ENCODE results near the gene BHMT2. TPM values are rescaled to one million over a fixed set of nuclear protein-coding genes. Genes with fewer than 3 reads are reported as not detected.
A peak's percentile ranks its signal among the peaks of the same experiment; 100 is the strongest.

BHMT2 gene
- total and polyA plus RNA-seq, 10 of the 15 experiments (the other 5 are each of a cell fraction or from before 2014, with no cell fraction given) = not detected

DNA sequence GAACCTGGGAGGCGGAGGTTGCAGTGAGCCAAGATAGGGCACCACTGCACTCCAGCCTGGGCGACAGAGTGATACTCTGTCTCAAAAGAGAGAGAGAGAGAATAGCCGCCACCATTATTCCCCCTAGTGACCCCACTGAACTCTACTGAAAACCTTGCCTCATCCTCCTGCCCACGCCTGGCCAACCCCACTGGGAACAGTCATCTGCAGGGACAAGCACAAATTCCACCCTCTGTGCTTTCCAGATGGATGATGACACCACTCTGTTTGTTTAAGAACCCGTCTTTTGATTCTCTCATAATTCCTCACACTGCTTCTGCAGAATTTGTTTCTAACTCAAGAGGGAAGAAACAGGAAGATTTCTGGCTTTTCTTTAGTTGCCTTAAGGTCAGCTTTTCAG is 12.2 kb downstream of the BHMT2 start:
- DNase-seq (ENCODE audit: low read depth, low spot score) = no peak
- TF ChIP-seq SMAD5 (IDR thresholded peaks at IDR 0.05; ENCODE audit: low read depth) (no peak), ZBTB40 (IDR thresholded peaks at IDR 0.05; ENCODE audit: borderline replicate concordance) (no peak)
- ChIA-PET CTCF (interaction anchor here (0.7 to 1.2 kb wide), 2 partner anchors 8 to 60 kb away, joined by 3 to 7 read pairs; no protein-coding TSS in a partner anchor), RAD21 (ENCODE audit: unreplicated experiment) (no interaction called here), POLR2A (no interaction called here), SMC1A (ENCODE audit: uncharacterized antibody, unreplicated experiment) (interaction anchor here (1.2 kb wide), 1 partner anchor 36 kb away, joined by 3 read pairs; no protein-coding TSS in a partner anchor)
- no peak overlapping the region for H2AFZ ChIP-seq (ENCODE audit: control insufficient read depth, low read depth, low read length)
- BruUV-seq (replicated peaks) = no TSS peak
- FAIRE-seq = no peak
- H3K27ac ChIP-seq (ENCODE audit: control insufficient read depth, insufficient read depth) = no peak overlapping the region
- no peak overlapping the region for H3K4me2 ChIP-seq (ENCODE audit: control insufficient read depth, insufficient read depth)
- H3K79me2 ChIP-seq (ENCODE audit: control insufficient read depth, insufficient read depth, low read length) = no peaks in the 10 kb centered on the region
- H4K20me1 ChIP-seq (ENCODE audit: control insufficient read depth, insufficient read depth) = no peaks in the 10 kb centered on the region
- H3K36me3 ChIP-seq (ENCODE audit: control insufficient read depth in 2 of 2, insufficient read depth in 2 of 2, low read length in 1 of 2) = no peaks in the 10 kb centered on the region
- H3K9me3 ChIP-seq (replicated peaks; ENCODE audit: control insufficient read depth, insufficient read depth, low read length) = no peaks in the 10 kb centered on the region
- no peak overlapping the region for H3K9ac ChIP-seq (ENCODE audit: control insufficient read depth, insufficient read depth, low read length)
- in situ Hi-C loops (cut with MboI) (no loop called here), intact Hi-C loops (cut with micrococcal nuclease; ENCODE audit: unreplicated experiment) (no loop called here)
- 62% methylated on average over 4 of the region's 5 CpGs for WGBS (ENCODE audit: insufficient coverage, insufficient replicate concordance, low lambda C conversion rate, missing lambda C conversion rate)
- H3K4me1 ChIP-seq (ENCODE audit: control insufficient read depth, insufficient read depth, low read length) = no peaks in the 10 kb centered on the region
- no peak for ATAC-seq
- H3K4me3 ChIP-seq = no peak overlapping the region
- H3K27me3 ChIP-seq (replicated peaks in 1 of 2; ENCODE audit: control insufficient read depth in 2 of 2, insufficient read depth in 2 of 2, low read length in 1 of 2) = no peaks in the 10 kb centered on the region

- no peak overlapping the region for H3K4me3 ChIP-seq
- DNase-seq (ENCODE audit: low read depth, low spot score) (peak; percentile 3), ATAC-seq (peak; percentile 85), FAIRE-seq (no peak)
- no peaks in the 10 kb centered on the region for H3K4me1 ChIP-seq (ENCODE audit: control insufficient read depth, insufficient read depth, low read length)
- H4K20me1 ChIP-seq (ENCODE audit: control insufficient read depth, insufficient read depth) = no peaks in the 10 kb centered on the region
- no peak overlapping the region for H3K4me2 ChIP-seq (ENCODE audit: control insufficient read depth, insufficient read depth)
- POLR2A ChIA-PET = no interaction called here
- no peaks in the 10 kb centered on the region for H3K79me2 ChIP-seq (ENCODE audit: control insufficient read depth, insufficient read depth, low read length)
- WGBS (ENCODE audit: insufficient coverage, insufficient replicate concordance, low lambda C conversion rate, missing lambda C conversion rate) = 0% methylated on average over 2 of the region's 2 CpGs
- in situ Hi-C loops (cut with MboI) (no loop called here), intact Hi-C loops (cut with micrococcal nuclease; ENCODE audit: unreplicated experiment) (no loop called here)
- no peak overlapping the region for H2AFZ ChIP-seq (ENCODE audit: control insufficient read depth, low read depth, low read length)
- no TSS peak for BruUV-seq (replicated peaks)
- CTCF ChIA-PET = interaction anchor here (0.6 kb wide), 2 partner anchors 62 to 369 kb away, joined by 3 to 4 read pairs; no protein-coding TSS in a partner anchor
- H3K27ac ChIP-seq (ENCODE audit: control insufficient read depth, insufficient read depth) = no peak overlapping the region
- no peaks in the 10 kb centered on the region for H3K9me3 ChIP-seq (replicated peaks; ENCODE audit: control insufficient read depth, insufficient read depth, low read length)
- H3K9ac ChIP-seq (ENCODE audit: control insufficient read depth, insufficient read depth, low read length) = no peak overlapping the region
- RAD21 ChIA-PET (ENCODE audit: unreplicated experiment) = no interaction called here
- H3K36me3 ChIP-seq (ENCODE audit: control insufficient read depth in 2 of 2, insufficient read depth in 2 of 2, low read length in 1 of 2) = no peaks in the 10 kb centered on the region
- H3K27me3 ChIP-seq (replicated peaks in 1 of 2; ENCODE audit: control insufficient read depth in 2 of 2, insufficient read depth in 2 of 2, low read length in 1 of 2) = no peaks in the 10 kb centered on the region
- SMC1A ChIA-PET (ENCODE audit: uncharacterized antibody, unreplicated experiment) = interaction anchor here (1.7 kb wide), 1 partner anchor 47 kb away, joined by 4 read pairs; no protein-coding TSS in a partner anchor
- TF ChIP-seq MEF2B (IDR thresholded peaks at IDR 0.05; ENCODE audit: partially characterized antibody, poor library complexity, severe bottlenecking) (no peak), ZNF384 (IDR thresholded peaks at IDR 0.05; ENCODE audit: borderline replicate concordance, low read depth, low read length) (no peak), NR2F1 (conservative IDR thresholded peaks at IDR 0.05) (peak; percentile 76), EP300 (IDR thresholded peaks at IDR 0.05; ENCODE audit: borderline replicate concordance in 1 of 2, control insufficient read depth in 1 of 2, low read depth in 2 of 2, low read length in 2 of 2) (0 out of 4 replicates have a peak, but pooled peaks of 1 of the 2 experiments have one; percentile 14), NRF1 (conservative IDR thresholded peaks at IDR 0.05; ENCODE audit: low read depth, low read length) (no peak), PAX5 (IDR thresholded peaks at IDR 0.05; ENCODE audit: borderline replicate concordance, low read depth, low read length) (no peak; the same call in 1 of the 2 replicates), TARDBP (IDR thresholded peaks at IDR 0.05; ENCODE audit: borderline replicate concordance) (no peak), STAT1 (conservative IDR thresholded peaks at IDR 0.05) (no peak), CHD1 (IDR thresholded peaks at IDR 0.05; ENCODE audit: low read depth, low read length) (no peak), BHLHE40 (IDR thresholded peaks at IDR 0.05; ENCODE audit: borderline replicate concordance in 1 of 2, low read depth in 2 of 2, low read length in 1 of 2) (0 out of 4 replicates have a peak, but pooled peaks of 1 of the 2 experiments have one; percentile 5), BCL11A (IDR thresholded peaks at IDR 0.05; ENCODE audit: low read depth, low read length) (peak; percentile 61; the same call in 1 of the 2 replicates), HCFC1 (IDR thresholded peaks at IDR 0.05; ENCODE audit: low read length) (no peak), POU2F2 (IDR thresholded peaks at IDR 0.05; ENCODE audit: borderline replicate concordance, low read depth, low read length) (no peak)
Observed at GRCh38 chr5:79086116-79086515, 16.5 kb downstream of the BHMT2 start.

Measured in GM12878 (cell line).